Brain pericyte (primary cell): ENCODE measurements around the gene SLC49A4.

Experiments used
- DNase-seq: peaks from one replicate; pipeline ENCODE4 v3.0.0-alpha.2; 2012; ENCODE audit warnings: low read depth, low spot score

SLC49A4 gene

GRCh38 chr3:122929188-122930062, 134.6 kb downstream of the SLC49A4 start:
- no peak for DNase-seq

GRCh38 chr3:122930063-122930997, 135.5 kb downstream of the SLC49A4 start:
- DNase-seq, result no peak
